Stomach (tissue), 4 donors: Measurements from ENCODE around the gene DCTPP1.

Experiments
- CTCF ChIP-seq, 7 experiments: fragments of 450-650 bp in 4 of 7; fragments of 200-600 bp in 3 of 7; sonication (generic) in 3 of 7; IDR thresholded peaks; one replicate each; pipeline ENCODE4 v1.5.1; 2016 to 2019; ENCODE audit warnings: antibody characterized with exemption in 7 of 7, control low read depth in 2 of 7, mild to moderate bottlenecking in 1 of 7
- EP300 ChIP-seq: sonication (generic); formaldehyde crosslinking; IDR thresholded peaks from one replicate; pipeline ENCODE4 v1.6.1; 2017; ENCODE audit warnings: antibody characterized with exemption
- POLR2A ChIP-seq, 4 donors: fragments of 450-650 bp; IDR thresholded peaks; one replicate each; pipeline ENCODE4 v1.6.1; 2016; ENCODE audit warnings: antibody characterized with exemption in 4 of 4, control low read depth in 2 of 4, mild to moderate bottlenecking in 1 of 4, moderate library complexity in 1 of 4
- POLR2AphosphoS5 ChIP-seq, 3 donors: sonication (generic); formaldehyde crosslinking; IDR thresholded peaks; one replicate each; pipeline ENCODE4 v1.6.1; 2016; ENCODE audit warnings: antibody characterized with exemption in 3 of 3

- TF ChIP-seq CTCF (IDR thresholded peaks at IDR 0.05) (no peak), POLR2A (IDR thresholded peaks at IDR 0.05) (no peak), EP300 (no peak), POLR2AphosphoS5 (IDR thresholded peaks at IDR 0.05) (no peak)
Measured at GRCh38 chr16:30375864-30376263, 54.0 kb downstream of the DCTPP1 start.
